Panc1 (cell line): ENCODE data around the gene DBT. TPM values are rescaled to one million over a fixed set of nuclear protein-coding genes. Genes with fewer than 3 reads are reported as not detected.

Experiments used
- ATAC-seq: fragments of 200-7000 bp; cut with Tn5 transposase; 2 replicates; pipeline ENCODE4 v1.9.1; 2020; ENCODE audit warnings: mild to moderate bottlenecking, moderate library complexity
- BruUV-seq: library from RNA; stranded (reverse); fragments of 400-500 nt; replicated peaks from 2 replicates; lab custom pipeline; 2021; lab: Mats Ljungman, UMichigan
- CTCF ChIA-PET: fragments of 300-600 bp; sonication (Branson Sonifier 250); formaldehyde crosslinking; loops from one replicate; lab custom pipeline; 2022; ENCODE audit warnings: antibody characterized with exemption; lab: Charles Lee
- POLR2A ChIA-PET: fragments of 300-600 bp; sonication (Branson Sonifier 250); formaldehyde crosslinking; loops from one replicate; lab custom pipeline; 2022; ENCODE audit warnings: antibody characterized with exemption; lab: Charles Lee
- DNase-seq: peaks from one replicate; pipeline ENCODE4 v3.0.0-alpha.2; 2010; ENCODE audit warnings: low read depth, low spot score
- H3K27ac ChIP-seq: 2 replicates; pipeline ENCODE4 v1.5.1; 2011; ENCODE audit warnings: mild to moderate bottlenecking, low read length, inconsistent platforms
- H3K27me3 ChIP-seq: fragments of 200-500 bp; sonication (Bioruptor generic); 2 replicates; pipeline ENCODE4 v1.6.0; 2014; ENCODE audit warnings: low read length, inconsistent platforms; ENCODE audit not compliant: control insufficient read depth, insufficient read depth
- H3K36me3 ChIP-seq: fragments of 200-500 bp; sonication (Bioruptor generic); 2 replicates; pipeline ENCODE4 v1.5.1; 2014; ENCODE audit warnings: inconsistent platforms, mild to moderate bottlenecking, low read length, moderate library complexity; ENCODE audit not compliant: control insufficient read depth, insufficient read depth
- H3K4me1 ChIP-seq: 2 replicates; pipeline ENCODE4 v1.5.1; 2011; ENCODE audit warnings: inconsistent platforms, mild to moderate bottlenecking, low read length, moderate library complexity; ENCODE audit not compliant: control insufficient read depth, insufficient read depth
- H3K4me3 ChIP-seq, 2 experiments: 2 replicates each; pipeline ENCODE4 v1.5.1; 2011 to 2012; ENCODE audit warnings: low read depth in 2 of 2, low read length in 2 of 2, mild to moderate bottlenecking in 2 of 2, inconsistent platforms in 1 of 2, moderate library complexity in 1 of 2
- H3K9me3 ChIP-seq: fragments of 200-500 bp; sonication (Bioruptor generic); 2 replicates; pipeline ENCODE4 v1.5.1; 2014; ENCODE audit warnings: low read depth, mild to moderate bottlenecking, inconsistent platforms, low read length, moderate library complexity; ENCODE audit not compliant: control insufficient read depth, insufficient read depth
- POLR2AphosphoS5 ChIP-seq: IDR thresholded peaks from 2 replicates; pipeline ENCODE4 v1.6.1; 2012; ENCODE audit warnings: mild to moderate bottlenecking, low read depth, low read length, moderate library complexity
- REST ChIP-seq, 2 experiments: IDR thresholded peaks; 2 replicates each; pipeline ENCODE4 v1.6.1; 2011 to 2012; ENCODE audit warnings: low read depth in 2 of 2, control low read depth in 1 of 2, low read length in 1 of 2, mild to moderate bottlenecking in 1 of 2, moderate library complexity in 1 of 2; ENCODE audit not compliant: insufficient read depth in 1 of 2
- SIN3A ChIP-seq: IDR thresholded peaks from 2 replicates; pipeline ENCODE4 v1.6.1; 2012; ENCODE audit warnings: low read depth, mild to moderate bottlenecking, low read length, moderate library complexity, borderline replicate concordance; ENCODE audit not compliant: insufficient read depth
- TCF7L2 ChIP-seq: IDR thresholded peaks from 2 replicates; pipeline ENCODE4 v1.6.1; 2011; ENCODE audit warnings: mild to moderate bottlenecking, low read depth, low read length, inconsistent platforms
- in situ Hi-C: cut with HindIII; loops from 2 replicates; pipeline ENCODE4 v1.10.0; 2016; ENCODE audit warnings: low sequenced_read_pairs, low pct_unique_long_range_greater_than_20kb
- intact Hi-C: fragments of 100-400 bp; cut with micrococcal nuclease; formaldehyde crosslinking; loops from one replicate; pipeline ENCODE4 v1.10.0; 2022; ENCODE audit not compliant: unreplicated experiment
- total RNA-seq: library from RNA; stranded (reverse); gene quantifications from one replicate; pipeline ENCODE4 v1.2.1, GENCODE V29; 2021; ENCODE audit not compliant: unreplicated experiment
- TF ChIP-seq, protein P1 (sequence below): fragments of 450-650 bp; IDR thresholded peaks from 2 replicates; pipeline ENCODE4 v1.5.1; 2017; ENCODE audit warnings: mild to moderate bottlenecking

DBT gene
- total RNA-seq, 1 experiment from 2014 or later = 5.2 TPM

DNA sequence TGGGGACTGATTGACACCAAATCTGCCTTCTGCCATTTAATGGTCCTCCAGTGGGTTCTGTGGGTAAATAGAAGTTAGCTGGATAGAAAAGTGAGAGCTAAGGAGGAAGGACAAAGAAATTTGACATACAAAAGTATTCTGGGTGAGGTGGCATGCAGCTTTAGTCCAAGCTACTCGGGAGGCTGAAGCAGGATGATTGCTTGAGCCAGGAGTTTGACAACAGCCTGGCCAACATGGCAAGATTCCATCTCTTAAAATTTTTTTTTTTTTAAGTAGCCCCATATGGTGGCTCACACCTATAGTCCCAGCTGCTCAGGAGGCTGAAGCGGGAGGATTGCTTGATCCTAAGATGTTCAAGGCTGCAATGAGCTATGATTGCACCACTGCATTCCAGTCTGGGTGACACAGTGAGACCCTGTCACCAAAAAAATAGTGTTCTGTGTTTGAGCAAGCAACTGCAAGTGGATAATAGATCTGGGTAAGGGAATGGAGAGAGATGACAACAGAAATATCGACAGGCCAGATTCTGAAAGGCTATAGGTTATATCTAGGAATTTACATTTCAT is 29.8 kb upstream of the DBT start:
- Histone ChIP-seq H3K27me3 (no peaks in the 10 kb centered on the region), H3K4me3 (no peak overlapping the region), H3K36me3 (peaks cover 22% of the 10 kb centered on the region), H3K4me1 (no peaks in the 10 kb centered on the region), H3K9me3 (no peaks in the 10 kb centered on the region), H3K27ac (no peak overlapping the region)
- no TSS peak for BruUV-seq
- no peak for DNase-seq
- in situ Hi-C loops (no loop called here), intact Hi-C loops (no loop called here)
- CTCF ChIA-PET = no interaction called here
- no peak for TF ChIP-seq TCF7L2
- no peak for TF ChIP-seq POLR2AphosphoS5
- no peak for TF ChIP-seq SIN3A
- no peak for TF ChIP-seq REST (IDR thresholded peaks at IDR 0.05; ENCODE audit: insufficient read depth in 1 of 2, low read depth in 2 of 2, low read length in 1 of 2)
- TF ChIP-seq, protein P1, sequence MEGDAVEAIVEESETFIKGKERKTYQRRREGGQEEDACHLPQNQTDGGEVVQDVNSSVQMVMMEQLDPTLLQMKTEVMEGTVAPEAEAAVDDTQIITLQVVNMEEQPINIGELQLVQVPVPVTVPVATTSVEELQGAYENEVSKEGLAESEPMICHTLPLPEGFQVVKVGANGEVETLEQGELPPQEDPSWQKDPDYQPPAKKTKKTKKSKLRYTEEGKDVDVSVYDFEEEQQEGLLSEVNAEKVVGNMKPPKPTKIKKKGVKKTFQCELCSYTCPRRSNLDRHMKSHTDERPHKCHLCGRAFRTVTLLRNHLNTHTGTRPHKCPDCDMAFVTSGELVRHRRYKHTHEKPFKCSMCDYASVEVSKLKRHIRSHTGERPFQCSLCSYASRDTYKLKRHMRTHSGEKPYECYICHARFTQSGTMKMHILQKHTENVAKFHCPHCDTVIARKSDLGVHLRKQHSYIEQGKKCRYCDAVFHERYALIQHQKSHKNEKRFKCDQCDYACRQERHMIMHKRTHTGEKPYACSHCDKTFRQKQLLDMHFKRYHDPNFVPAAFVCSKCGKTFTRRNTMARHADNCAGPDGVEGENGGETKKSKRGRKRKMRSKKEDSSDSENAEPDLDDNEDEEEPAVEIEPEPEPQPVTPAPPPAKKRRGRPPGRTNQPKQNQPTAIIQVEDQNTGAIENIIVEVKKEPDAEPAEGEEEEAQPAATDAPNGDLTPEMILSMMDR = no peak
- ATAC-seq = no peak
- POLR2A ChIA-PET = no interaction called here

- BruUV-seq = TSS peak; percentile 13
- no peak for ATAC-seq
- ChIA-PET CTCF (no interaction called here), POLR2A (no interaction called here)
- no peaks in the 10 kb centered on the region for H3K9me3 ChIP-seq
- no peaks in the 10 kb centered on the region for H3K4me1 ChIP-seq
- peaks cover 34% of the 10 kb centered on the region for H3K36me3 ChIP-seq
- H3K27ac ChIP-seq = no peak overlapping the region
- no peak for DNase-seq
- no peak for TF ChIP-seq TCF7L2
- TF ChIP-seq, protein P1 = no peak
- no peak for TF ChIP-seq REST (IDR thresholded peaks at IDR 0.05; ENCODE audit: insufficient read depth in 1 of 2, low read depth in 2 of 2, low read length in 1 of 2)
- no peak for TF ChIP-seq SIN3A
- no peak for TF ChIP-seq POLR2AphosphoS5
- no peaks in the 10 kb centered on the region for H3K27me3 ChIP-seq
- intact Hi-C loops = no loop called here
- no peak overlapping the region for H3K4me3 ChIP-seq
- in situ Hi-C loops = no loop called here
Observed at GRCh38 chr1:100277866-100278265, 28.2 kb upstream of the DBT start.
